ENCODE data around the gene LPO. TPM values are rescaled to one million over a fixed set of nuclear protein-coding genes. Genes with fewer than 3 reads are reported as not detected.

LPO gene
- total RNA-seq, 1 donor: not detected

GRCh38 chr17:58310511-58311428 lies 72.4 kb downstream of the LPO start:
- no peak for DNase-seq (ENCODE audit: low read depth)
- H3K4me3 ChIP-seq (ENCODE audit: low read depth, low read length): no peak overlapping the region
- no peak for TF ChIP-seq CTCF (IDR thresholded peaks at IDR 0.05; ENCODE audit: insufficient read depth, low read length)

DNA sequence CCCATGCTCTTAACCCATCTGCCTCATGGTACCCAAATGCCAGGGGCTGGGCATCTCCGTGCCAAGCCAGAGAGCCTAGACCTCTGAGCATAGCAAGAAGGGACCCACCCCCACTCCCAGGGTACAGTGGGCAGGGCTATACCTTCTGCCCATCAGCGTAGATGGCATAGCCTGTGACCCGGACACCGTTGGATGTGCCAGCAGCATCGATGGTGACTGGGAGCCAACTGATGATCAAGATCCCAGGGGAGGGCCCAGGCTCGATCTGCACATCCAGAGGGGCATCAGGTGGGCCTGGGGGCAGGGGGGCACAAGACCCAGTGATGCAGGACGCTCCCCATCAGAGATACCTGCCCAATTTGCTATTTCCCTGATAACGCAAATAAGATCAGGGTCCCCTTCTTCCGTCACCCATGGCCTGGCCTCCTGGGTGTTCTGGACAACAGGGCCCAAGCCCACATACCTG lies 73.1 kb downstream of the LPO start:
- no peak for TF ChIP-seq CTCF (IDR thresholded peaks at IDR 0.05; ENCODE audit: insufficient read depth, low read length)
- H3K4me3 ChIP-seq (ENCODE audit: low read depth, low read length): no peak overlapping the region
- no peak for DNase-seq (ENCODE audit: low read depth)

- TF ChIP-seq CTCF (IDR thresholded peaks at IDR 0.05; ENCODE audit: insufficient read depth, low read length): no peak
- no peak for DNase-seq (ENCODE audit: low read depth)
- no peak overlapping the region for H3K4me3 ChIP-seq (ENCODE audit: low read depth, low read length)
Observed at GRCh38 chr17:58312021-58312630, 73.7 kb downstream of the LPO start.

- no peak overlapping the region for H3K4me3 ChIP-seq (ENCODE audit: low read depth, low read length)
- TF ChIP-seq CTCF (IDR thresholded peaks at IDR 0.05; ENCODE audit: insufficient read depth, low read length): peak; percentile 2
- peak; percentile 19 for DNase-seq (ENCODE audit: low read depth)
Observed at GRCh38 chr17:58312829-58313228, 74.4 kb downstream of the LPO start.

DNA sequence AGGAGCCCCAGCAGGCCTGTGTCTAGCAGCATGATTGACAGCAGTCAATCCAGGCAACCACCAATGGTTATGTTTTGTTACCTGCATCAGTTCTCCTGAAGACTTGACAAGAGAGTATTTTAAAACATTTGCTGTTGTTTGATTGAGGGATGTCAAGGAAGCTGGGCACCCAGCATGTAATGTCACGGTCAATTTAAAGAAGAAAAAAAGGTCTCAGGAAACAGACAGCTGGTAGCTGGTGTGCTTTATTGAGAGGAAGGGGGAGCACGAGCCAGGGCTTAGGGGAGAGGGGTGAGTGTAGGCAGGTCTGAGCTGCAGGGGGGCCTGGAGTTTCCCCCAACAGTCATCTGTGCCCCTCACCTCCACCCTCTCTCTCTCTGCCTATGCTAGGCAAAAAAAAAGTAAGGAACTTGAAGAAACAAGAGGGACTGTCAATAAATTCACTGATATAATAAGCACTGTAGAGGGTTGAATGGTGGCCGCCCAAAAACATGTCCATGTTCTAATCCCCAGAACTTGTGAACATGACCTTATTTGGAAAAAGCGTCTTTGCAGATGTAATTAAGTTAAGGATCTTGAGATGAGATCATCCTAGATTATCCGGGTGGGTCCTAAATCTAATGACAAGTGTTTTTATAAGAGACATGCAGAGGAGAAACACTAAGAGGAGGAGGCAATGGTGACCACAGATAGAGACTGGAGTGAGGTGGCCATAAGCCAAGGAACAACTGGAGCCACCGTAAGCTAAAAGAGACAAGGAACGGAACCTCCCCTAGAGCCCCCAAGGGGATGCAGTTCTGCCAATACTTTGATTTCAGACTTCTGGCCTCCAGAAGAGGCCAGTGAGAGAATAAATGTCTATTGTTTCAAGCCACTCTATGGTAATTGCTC lies 75.7 kb downstream of the LPO start:
- TF ChIP-seq CTCF (IDR thresholded peaks at IDR 0.05; ENCODE audit: insufficient read depth, low read length): no peak
- H3K4me3 ChIP-seq (ENCODE audit: low read depth, low read length): no peak overlapping the region
- no peak for DNase-seq (ENCODE audit: low read depth)

- no peak for DNase-seq (ENCODE audit: low read depth)
Observed at GRCh38 chr17:58314706-58315015, 76.3 kb downstream of the LPO start.

More at GRCh38 chr17:58314706-58315015, 76.3 kb downstream of the LPO start:
- TF ChIP-seq CTCF (IDR thresholded peaks at IDR 0.05; ENCODE audit: insufficient read depth, low read length): no peak
- no peak overlapping the region for H3K4me3 ChIP-seq (ENCODE audit: low read depth, low read length)

Measured in fibroblast of the aortic adventitia (primary cell).